Brain pericyte (primary cell): Measurements from ENCODE around the gene IGF2BP3.
"Not testable (repeated sequence)": the region's sequence is repeated elsewhere in the genome, so short reads cannot be mapped to it uniquely, and the experiment has no call there.

Experiments used
- DNase-seq: peaks from one replicate; pipeline ENCODE4 v3.0.0-alpha.2; 2012; ENCODE audit warnings: low read depth, low spot score

Gene IGF2BP3

DNA sequence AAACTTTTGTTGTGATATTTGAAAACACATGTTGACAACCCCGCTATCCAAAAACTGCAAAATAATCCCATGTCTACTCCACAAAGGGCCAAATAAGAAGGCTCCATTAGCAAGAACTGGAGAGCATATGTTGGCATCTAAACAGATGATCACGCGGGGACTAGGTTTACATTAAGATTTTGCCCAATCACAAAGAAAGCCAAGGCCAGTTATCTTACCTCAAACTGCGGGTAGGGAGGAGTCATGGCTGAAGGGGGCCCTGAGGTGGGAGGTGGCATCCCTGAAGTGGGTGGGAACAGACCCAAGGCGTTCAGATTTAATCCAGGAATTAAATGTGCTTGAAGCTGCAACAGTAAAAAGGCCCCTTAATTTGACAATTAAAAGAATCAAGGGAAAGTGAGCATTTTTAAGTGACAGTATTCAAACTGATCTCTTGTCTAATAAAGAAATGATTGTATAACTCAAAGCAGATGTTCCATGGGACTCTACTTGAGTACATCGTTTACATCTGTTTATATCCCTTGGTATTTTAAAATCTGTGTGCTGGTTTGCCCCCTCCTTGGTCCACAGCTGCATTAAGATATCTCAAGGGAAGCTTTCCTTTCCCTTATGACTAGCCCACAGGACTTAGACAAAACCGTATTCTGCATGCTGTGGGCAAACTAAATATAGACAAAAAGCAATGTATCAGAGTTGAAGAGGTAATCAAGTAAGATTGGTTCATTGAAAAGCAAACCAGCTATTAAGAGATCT, 128.3 kb downstream of the IGF2BP3 start:
- DNase-seq, result no peak

DNA sequence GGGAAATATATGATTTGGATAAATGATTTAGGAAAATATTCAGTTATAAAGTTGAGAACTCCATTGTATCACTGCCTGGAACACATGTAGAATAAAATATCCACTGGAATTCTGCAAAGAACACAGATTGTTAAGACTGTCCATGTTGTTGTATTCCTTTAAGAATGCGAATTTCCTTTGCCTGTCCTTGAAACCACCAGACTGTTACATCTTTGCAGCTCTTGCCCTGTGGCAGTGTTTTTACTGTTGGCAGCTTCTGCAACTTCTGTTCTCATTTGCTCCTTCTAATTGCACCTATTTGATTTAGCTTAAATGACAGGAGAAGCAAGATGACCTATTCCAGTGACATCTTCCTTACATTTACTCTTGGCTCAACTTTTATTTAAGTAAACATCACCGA, 131.4 kb downstream of the IGF2BP3 start:
- DNase-seq, result no peak

DNA sequence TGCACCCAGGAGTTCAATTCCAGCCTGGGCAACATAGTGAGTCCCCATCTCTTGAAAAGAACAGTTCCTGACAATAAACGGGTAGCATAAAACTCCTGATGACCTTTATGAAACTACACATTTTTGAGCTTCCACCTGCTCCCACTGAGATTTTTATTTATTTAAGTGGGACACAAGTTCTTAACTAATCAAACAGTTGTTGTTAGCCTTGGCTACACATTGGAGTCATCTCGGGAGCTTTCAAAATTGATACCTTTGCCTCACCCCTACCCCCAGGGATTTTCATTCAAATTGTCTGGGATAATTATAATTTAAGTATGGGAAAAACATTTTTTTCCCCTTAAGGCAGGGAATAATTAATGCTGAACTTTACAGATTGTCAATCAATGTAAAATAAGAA, 131.9 kb downstream of the IGF2BP3 start:
- no peak for DNase-seq

DNA sequence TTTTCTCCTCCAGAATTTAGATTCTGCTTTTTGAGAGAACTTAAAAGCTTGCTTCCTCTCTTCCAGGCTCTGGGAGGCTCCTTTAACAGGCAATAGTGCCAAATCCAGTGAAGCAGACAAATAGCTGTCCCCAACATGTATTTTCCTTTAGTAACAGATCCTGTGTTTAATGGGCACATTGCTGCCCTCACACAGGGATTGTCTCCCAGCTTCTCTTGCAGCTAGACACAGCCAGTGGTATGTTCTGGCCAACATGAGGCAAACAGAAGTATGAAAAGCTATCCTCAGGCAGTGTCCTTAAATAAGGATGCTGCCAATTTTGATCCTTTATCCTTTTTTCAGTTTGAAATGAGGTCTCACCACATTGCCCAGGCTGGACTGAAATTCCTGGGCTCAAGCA, 132.9 kb downstream of the IGF2BP3 start:
- no peak for DNase-seq

DNA sequence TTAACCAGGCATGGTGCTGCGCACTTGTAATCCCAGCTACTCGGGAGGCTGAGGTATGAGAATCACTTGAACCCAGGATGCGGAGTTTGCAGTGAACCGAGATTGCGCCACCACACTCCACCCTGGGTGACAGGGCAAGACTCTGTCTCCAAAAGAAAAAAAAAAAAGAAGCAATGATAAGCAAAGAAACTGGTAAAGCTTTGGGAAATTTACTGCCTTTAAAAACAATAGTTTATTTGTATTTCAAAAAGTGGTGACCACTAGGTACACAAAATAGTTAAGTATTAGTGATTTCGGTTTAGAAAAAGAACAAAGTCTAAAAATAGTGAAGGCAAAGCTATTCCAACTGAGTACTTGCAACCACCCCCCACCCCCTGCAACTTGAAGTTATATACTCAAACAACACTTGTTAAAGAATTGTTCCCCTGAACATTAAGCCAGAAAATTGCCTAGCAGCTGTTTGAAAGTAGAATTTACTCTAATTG, 133.4 kb downstream of the IGF2BP3 start:
- no peak for DNase-seq

DNA sequence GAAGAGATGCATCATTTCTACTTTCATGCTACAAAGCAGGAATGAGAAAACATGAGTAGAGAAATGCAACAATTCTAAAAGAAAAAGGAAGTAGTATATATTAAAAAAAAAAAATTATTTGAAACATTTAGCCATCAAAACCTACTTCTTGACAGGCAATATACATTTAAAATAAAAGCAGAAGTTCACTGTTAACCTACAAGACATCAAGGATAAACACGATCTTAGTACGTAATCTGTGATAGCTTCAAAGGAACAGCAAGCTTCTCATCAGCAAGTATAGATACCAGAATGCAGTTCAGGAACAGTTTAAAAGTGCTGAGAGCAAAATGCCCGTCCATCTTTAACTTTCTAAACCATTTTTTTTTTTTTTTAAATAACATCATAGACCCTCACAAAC, 134.2 kb downstream of the IGF2BP3 start:
- no peak for DNase-seq

DNA sequence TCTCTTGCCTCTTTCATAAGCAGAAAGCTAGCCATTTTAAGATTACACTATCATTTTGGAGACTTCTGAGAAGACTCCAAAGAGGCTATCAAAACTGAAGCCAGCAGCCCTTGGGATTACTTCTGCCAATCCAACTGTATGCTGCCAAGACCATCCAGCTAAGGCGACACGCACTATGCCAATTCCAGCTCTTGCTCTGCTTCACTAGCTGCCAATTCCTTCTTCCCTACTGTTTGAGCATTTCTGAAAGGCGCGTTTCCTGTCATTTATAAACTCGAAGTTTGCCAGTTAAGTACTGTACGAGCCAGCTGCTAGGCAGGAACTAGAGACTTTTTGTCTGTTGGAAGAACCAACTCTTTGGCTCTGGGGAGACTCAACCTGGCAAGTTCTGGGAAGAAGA, 134.7 kb downstream of the IGF2BP3 start:
- DNase-seq, result no peak

DNA sequence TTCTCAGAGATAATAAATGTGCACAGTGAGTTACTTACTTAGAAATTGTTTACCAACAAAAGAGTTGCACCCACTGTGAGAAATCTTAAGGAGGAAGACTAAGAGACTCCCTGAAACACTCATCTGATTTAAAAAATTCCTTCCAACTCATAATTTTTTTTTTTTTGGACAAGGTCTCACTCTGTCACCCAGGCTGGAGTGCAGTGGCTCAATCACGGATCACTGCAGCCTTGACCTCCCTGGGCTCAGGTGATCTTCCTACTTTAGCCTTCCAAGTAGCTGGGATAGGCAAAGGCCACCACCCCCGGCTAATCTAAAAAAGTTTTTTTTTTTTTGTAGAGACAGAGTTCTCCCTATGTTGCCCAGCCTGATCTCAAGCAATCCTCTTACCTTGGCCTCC, 135.2 kb downstream of the IGF2BP3 start:
- no peak for DNase-seq

DNA sequence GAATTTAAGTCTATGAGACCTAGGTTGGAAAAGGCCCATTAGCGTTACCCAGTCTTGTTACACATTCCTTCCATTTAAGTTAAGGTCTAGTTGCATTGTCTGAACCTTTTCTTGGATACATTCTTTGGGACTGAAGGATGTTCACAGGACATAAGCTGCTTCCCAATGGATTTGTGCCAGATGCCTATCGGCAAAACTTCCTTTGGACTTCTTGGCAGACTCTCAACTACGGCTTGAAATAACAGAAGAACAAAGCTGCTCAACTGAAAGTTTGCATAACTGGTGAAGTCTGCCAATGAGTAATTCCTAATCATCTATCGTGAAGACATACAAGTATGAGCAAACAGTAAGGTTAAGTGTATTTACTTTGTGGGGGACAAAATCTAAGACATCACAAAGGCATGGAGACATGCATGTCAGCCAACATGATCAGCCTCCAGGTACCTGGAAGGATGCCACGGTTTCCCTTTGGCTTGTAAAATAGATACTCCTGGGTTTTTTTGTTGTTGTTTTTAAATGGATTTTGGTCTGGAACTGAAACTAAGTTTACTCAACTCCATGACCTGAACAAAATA, 135.7 kb downstream of the IGF2BP3 start:
- peak; percentile 85 for DNase-seq

DNA sequence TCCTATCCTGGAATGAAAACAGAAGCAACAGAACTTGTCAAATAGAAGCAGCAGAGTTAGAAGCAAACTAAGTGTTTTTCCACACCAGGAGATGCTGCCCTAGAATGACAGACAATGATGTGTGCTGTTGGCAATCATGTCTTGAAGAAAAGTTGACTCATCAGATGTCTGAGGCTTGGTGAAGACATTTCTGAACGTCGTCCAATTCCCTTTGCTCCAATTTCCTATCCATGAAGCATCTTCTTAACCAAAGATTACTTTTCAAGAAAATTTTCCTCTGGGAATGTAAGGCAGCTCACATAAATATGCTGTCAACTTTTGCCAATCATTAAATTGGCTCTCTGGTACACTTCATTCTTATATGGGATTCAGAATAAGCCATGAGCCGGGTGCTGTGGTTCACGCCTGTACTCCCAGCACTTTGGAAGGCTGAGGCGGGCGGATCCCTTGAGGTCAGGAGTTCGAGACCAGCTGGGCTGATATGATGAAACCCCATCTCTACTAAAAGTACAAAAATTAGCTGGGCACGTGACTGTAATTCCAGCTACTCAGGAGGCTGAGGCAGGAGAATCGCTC, 136.5 kb downstream of the IGF2BP3 start:
- DNase-seq, result peak; percentile 68

DNA sequence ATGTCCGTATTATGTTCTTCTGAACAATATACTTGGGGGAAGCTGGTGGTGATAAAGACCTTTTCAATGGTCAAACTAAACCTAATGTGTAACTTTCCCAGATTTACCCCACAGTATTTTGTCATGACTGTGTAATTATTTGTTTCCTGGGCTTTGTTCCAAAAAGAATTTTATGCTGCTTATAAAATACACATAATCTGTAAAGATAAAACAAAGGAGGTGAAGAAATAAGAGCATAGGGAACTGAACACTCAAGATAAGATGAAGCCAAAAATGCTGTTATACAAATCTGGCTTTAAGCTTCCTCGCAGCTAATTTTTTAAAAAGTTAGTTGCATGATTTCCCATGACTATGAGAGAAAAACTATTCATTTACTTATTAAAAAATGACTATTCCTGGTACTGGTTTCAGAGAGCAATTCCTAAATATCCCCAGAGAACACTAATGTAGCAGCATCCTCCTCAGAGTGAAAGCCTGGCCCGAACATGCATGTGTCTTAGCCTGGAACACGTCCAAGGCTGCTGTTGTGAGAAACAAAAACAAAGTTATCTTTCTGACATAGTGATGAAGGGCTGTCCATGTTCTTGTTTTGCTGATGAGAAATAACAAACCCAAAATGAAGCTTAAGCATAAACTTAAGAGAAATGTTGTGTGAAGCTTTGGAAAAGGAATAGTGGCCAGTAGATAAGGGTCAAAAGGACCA, 137.2 kb downstream of the IGF2BP3 start:
- DNase-seq, result peak; percentile 52

DNA sequence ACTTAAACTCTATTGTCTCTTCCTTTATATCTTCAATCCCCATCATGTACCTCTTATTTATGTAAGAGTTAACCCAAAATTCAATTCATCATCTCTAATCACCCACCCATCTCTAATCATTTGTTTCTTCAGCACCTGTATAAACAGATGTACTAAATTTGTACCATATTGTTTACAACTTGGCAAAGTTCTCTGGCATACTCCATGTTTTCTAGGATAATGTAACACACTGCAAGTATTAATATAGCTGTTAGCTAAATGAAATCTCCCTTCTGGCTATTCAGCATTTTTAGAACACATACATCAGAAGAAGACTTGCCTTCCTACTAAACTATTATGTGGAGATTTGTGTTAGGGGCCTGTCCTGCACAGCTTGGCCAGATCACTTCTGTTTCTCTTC, 138.1 kb downstream of the IGF2BP3 start:
- DNase-seq, result no peak

DNA sequence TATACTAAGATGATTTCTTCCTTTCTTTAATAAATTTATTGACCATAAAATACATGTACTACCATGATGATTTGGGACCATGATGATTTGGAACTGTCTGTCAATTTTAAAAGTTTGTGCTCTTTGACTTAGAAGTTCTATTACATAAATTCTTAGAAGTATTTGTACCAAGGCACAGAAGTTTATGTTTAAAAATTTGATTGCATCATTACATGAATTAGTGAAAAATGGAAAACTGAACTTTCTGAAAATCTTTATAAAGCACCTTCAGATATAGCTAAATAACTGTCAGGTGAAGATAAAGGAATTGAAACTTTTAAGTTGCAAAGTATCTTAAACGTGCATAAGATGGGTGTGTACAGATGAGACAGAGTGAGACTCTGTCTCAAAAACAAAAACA, 139.2 kb downstream of the IGF2BP3 start:
- no peak for DNase-seq

DNA sequence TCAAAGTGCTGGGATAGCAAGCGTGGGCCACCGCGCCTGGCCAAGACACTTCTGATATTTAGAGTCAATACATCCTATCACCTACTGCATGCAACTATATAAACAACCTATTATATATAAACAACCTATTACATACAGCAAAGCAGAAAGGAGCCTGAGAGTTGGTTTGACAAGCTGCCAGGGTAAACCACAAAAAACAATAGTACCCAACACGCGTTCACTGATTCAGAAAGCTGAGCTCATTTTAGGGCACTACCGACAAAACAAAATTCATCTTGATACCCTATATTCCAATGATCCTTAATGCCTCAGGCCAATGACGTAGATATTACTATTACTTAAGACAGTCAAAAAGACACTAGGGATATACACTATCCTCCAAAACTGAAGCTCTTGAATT, 154.9 kb downstream of the IGF2BP3 start:
- no peak for DNase-seq

DNA sequence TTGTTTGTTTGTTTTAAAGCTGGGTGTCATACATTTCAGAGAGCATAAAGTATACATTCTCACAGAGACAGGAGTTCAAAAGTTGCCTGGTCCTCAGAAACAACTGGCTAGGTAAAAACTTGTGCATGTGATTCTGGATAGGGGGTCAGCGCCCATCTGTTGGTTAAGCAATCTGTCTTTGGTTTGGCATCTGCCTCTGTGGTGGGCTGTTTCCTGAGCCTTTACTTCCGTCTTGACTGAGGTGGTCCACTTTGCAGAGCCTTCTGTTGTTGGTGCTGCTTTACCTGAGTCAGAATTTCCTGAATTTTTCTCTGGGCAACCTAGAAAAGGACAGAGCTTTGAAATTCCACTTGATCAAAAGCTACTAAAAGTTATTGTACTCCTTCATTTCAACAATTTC, 158.2 kb downstream of the IGF2BP3 start:
- DNase-seq, result not testable (repeated sequence)

DNA sequence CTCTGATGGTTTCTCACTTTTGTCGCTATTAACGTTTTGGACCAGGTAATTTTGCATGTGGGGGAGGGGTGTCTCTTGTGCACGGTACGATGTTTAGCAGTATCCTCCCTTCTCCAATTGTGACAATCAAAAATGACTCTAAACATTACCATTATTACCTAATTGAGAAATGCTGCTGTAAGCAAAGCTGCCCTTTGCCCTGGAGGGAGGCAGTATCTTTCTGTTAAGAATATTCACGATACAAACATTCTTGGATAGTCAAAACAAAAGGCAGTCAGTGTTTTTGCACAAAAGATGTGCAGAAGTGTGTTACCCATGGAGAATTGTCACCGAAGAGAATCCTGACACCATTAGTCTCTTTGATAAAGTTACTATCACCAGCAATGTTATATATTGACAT, 161.5 kb downstream of the IGF2BP3 start:
- no peak for DNase-seq

DNA sequence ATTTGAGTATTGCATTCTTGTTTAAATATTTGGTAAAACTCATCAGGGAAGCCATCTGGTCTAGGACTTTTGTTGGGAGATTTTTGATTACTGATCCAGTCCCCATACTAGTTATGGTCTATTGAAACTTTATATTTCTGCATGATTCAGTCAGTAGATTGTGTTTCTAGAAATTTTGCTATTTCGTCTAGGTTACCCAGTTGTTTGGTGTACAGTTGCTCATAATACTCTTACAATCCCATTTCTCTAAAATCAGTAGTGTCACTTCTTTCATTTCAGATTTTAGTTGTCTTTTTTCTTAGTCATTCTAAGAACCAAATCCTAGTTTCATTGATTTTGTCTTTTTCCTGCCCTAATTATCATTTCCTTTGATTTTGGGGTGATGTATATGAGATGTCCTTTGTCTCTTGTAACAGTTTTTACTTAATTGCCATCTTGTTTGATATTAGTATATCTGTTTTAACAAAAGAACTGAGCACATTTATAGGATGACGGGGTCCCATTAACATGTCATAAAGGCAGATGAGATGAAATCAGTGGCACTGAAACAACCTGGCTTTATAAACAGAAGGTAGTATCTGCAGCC, 163.3 kb downstream of the IGF2BP3 start:
- DNase-seq, result no peak

DNA sequence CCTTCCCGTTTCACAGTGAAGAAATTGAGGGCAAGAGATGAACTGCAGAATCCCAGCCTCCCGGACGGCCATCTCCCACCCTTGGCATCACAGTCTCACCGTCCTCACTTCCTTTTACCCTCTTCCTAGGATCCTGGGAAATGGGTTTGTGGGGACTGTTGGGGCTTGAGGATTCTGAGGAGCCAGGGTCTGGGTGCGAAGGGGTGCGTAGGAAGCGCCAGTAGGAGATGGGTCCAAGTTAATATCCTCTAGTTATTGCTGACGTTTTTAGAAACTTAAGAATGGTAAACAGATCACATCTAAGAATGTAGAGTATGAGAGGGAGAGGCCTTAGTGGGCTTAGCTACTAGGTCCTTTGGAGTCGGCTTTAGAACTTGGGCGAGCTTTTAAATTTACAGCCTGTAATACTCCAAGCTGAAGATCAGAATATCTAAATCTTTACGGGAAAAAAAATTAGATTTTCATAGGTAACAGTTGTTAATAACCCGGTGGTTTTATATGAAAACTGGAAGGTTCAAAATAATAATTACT, 170.5 kb downstream of the IGF2BP3 start:
- no peak for DNase-seq

DNA sequence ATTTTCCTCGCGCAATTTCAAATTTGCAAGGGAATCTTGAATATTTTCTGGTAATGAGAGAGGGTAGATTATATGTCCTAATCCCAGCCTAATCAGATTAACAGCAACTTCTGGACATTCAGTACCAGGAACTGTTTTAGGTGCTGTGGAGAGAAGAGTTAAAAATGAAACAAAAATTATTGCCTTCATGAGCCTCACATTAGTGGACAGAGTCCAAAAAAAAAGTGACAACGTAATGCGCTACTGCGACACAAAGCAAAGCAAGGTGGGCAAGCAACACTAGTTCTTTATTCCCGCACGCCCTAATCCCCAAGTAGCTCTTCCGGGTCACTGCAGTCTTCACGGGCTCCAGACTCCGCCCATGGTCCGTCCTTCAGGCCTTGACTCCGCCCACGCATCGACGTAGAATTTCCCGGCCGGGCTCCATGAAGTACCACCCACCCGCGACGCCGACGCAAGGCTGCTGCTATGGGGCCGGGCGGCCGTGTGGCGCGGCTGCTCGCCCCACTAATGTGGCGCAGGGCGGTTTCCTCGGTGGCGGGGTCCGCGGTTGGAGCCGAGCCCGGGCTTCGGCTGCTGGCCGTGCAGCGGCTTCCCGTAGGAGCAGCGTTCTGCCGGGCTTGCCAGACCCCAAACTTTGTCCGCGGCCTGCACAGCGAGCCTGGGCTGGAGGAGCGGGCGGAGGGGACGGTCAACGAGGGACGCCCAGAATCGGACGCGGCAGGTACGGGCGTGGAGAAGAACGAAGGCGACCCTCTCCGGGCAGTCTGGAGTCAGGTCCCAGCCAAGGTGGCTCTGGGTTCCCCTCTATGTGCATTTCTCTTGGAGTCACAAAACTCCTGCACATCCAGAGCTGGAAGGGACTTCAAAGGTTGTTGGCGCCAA, 171.2 kb downstream of the IGF2BP3 start, which contains the start of gene MALSU1:
Gene MALSU1, plus strand, starts transcription at position 455 of the 885 bp plus-strand sequence. Its CDS starts 14 bp downstream, at position 469.
- peak; percentile 85 for DNase-seq

DNA sequence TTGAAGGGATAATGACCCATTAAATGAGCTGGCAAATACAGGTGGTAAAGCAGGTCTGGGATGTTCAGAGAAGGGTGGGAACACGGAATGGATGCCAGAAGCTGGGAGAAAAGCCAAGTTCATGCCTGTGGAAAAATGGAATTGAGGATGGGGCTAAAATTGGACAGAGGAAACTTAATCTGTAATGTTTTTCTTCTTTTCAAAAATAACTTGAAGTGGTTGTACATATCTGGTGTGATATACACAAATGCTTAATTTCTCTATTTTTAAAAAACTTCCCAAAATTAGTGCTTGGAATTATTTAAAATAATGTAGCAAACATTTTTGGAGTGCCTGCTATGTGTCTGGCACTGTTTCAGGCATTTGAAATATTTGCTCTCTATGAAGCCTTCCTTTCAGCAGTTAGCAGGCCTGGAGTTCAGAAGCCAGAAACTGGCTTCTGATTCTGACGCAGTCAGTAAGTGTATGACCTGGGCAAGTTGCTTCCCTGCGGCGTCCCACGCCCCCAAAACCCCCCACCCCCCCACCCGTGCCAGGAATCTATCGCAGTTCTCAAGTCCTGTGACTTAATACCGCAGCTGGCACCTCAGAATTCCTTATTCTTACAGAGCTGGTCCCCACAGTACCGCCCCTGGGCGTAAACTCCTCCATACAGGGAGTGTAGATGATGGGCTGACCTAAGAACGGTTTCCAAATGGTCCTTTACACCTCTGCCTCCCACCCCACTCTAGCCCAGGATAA, 172.0 kb downstream of the IGF2BP3 start:
- DNase-seq, result no peak
